Endodermal cell (in vitro differentiated cells): ENCODE measurements around the gene TAGLN3. TPM values are rescaled to one million over a fixed set of nuclear protein-coding genes. Genes with fewer than 3 reads are reported as not detected.

ENCODE experiments used
- DNase-seq: peaks from one replicate; pipeline ENCODE4 v3.0.0-alpha.2; 2017
- H3K27ac ChIP-seq: 2 replicates; pipeline ENCODE4 v1.5.1; 2013; ENCODE audit warnings: mild to moderate bottlenecking, low read depth, low read length, moderate library complexity
- H3K27me3 ChIP-seq: 2 replicates; pipeline ENCODE4 v1.6.1; 2013; ENCODE audit warnings: mild to moderate bottlenecking, low read length, moderate library complexity; ENCODE audit not compliant: insufficient read depth, control insufficient read depth, poor library complexity, severe bottlenecking
- H3K36me3 ChIP-seq: 2 replicates; pipeline ENCODE4 v1.7.0; 2013; ENCODE audit warnings: mild to moderate bottlenecking, low read length, moderate library complexity; ENCODE audit not compliant: control insufficient read depth, insufficient read depth
- H3K4me1 ChIP-seq: one replicate; pipeline ENCODE4 v1.7.0; 2013; ENCODE audit warnings: low read length; ENCODE audit not compliant: control insufficient read depth, insufficient read depth
- H3K4me3 ChIP-seq: 2 replicates; pipeline ENCODE4 v1.5.1; 2013; ENCODE audit warnings: mild to moderate bottlenecking, low read length, moderate library complexity
- H3K9ac ChIP-seq: 2 replicates; pipeline ENCODE4 v1.6.1; 2013; ENCODE audit warnings: mild to moderate bottlenecking, low read length, moderate library complexity; ENCODE audit not compliant: poor library complexity, severe bottlenecking; ENCODE audit errors: extremely low read depth
- H3K9me3 ChIP-seq: 2 replicates; pipeline ENCODE4 v1.6.1; 2013; ENCODE audit warnings: mild to moderate bottlenecking, low read length, moderate library complexity; ENCODE audit not compliant: control insufficient read depth
- H3K27ac Mint-ChIP-seq: 2 replicates; pipeline ENCODE4 v1.8.0; 2020; ENCODE audit warnings: mixed read lengths
- H3K27me3 Mint-ChIP-seq: 2 replicates; pipeline ENCODE4 v1.8.0; 2021; ENCODE audit warnings: mild to moderate bottlenecking, mixed read lengths; ENCODE audit not compliant: insufficient read depth
- H3K36me3 Mint-ChIP-seq: 2 replicates; pipeline ENCODE4 v1.8.0; 2020; ENCODE audit warnings: low read depth, mixed read lengths
- H3K4me1 Mint-ChIP-seq: 2 replicates; pipeline ENCODE4 v1.8.0; 2020; ENCODE audit warnings: mixed read lengths
- H3K4me3 Mint-ChIP-seq: 2 replicates; pipeline ENCODE4 v1.8.0; 2020; ENCODE audit warnings: mild to moderate bottlenecking, moderate library complexity, mixed read lengths
- H3K9me3 Mint-ChIP-seq: 2 replicates; pipeline ENCODE4 v1.8.0; 2020; ENCODE audit warnings: mild to moderate bottlenecking, mixed read lengths
- CTCF ChIP-seq: fragments of 200-600 bp; sonication (generic); conservative IDR thresholded peaks from 2 replicates; pipeline ENCODE4 v1.5.0; 2021; ENCODE audit warnings: antibody characterized with exemption, mild to moderate bottlenecking
- WGBS, 2 experiments: methylation state at CpG; one replicate each; pipeline versions ENCODE4 v1.1.5 to v1.1.7; 2013; ENCODE audit warnings: missing lambda C conversion rate in 2 of 2, mixed read lengths in 1 of 2; ENCODE audit not compliant: insufficient coverage in 1 of 2, insufficient read length in 1 of 2; 5-methylcytosine and 5-hydroxymethylcytosine counted together
- total RNA-seq, 2 donors: library from RNA; stranded (reverse); fragmentation: NEBNext Ultra II Directional in 1 of 2; extraction: Animal tissue kit (Norgen Biotek cat#: 25700) in 1 of 2; gene quantifications; 2 replicates in 1 of 2; 3 replicates in 1 of 2; pipeline ENCODE4 v1.2.1, GENCODE V29; 2021

The TAGLN3 gene
- total RNA-seq, 2 donors from 2014 or later: 1.4 to 3.7 TPM

GRCh38 chr3:112059497-112059896 is 60.8 kb downstream of the TAGLN3 start:
- Histone ChIP-seq H3K4me1 (no peaks in the 10 kb centered on the region), H3K27me3 (peaks cover 13% of the 10 kb centered on the region), H3K9me3 (no peaks in the 10 kb centered on the region), H3K9ac (no peak overlapping the region), H3K36me3 (no peaks in the 10 kb centered on the region), H3K27ac (no peak overlapping the region), H3K4me3 (no peak overlapping the region)
- WGBS, 2 experiments: 83 to 90% methylated on average over 1 of the region's 1 CpG
- no peak overlapping the region for H3K27ac Mint-ChIP-seq
- H3K9me3 Mint-ChIP-seq: peaks cover 18% of the 10 kb centered on the region
- no peaks in the 10 kb centered on the region for H3K4me1 Mint-ChIP-seq
- DNase-seq: no peak
- no peak for TF ChIP-seq CTCF
- H3K4me3 Mint-ChIP-seq: no peak overlapping the region
- peaks cover 9% of the 10 kb centered on the region for H3K27me3 Mint-ChIP-seq
- peaks cover 2% of the 10 kb centered on the region for H3K36me3 Mint-ChIP-seq

- Histone ChIP-seq H3K9ac (no peak overlapping the region), H3K36me3 (no peaks in the 10 kb centered on the region), H3K4me3 (no peak overlapping the region), H3K27me3 (peaks cover 13% of the 10 kb centered on the region), H3K27ac (no peak overlapping the region), H3K9me3 (no peaks in the 10 kb centered on the region), H3K4me1 (no peaks in the 10 kb centered on the region)
- Mint-ChIP-seq H3K4me1 (no peaks in the 10 kb centered on the region), H3K4me3 (no peak overlapping the region), H3K27ac (no peak overlapping the region), H3K9me3 (peaks cover 18% of the 10 kb centered on the region), H3K36me3 (peaks cover 2% of the 10 kb centered on the region), H3K27me3 (peaks cover 6% of the 10 kb centered on the region)
- WGBS, 2 experiments: 91 to 92% methylated on average over 2 to 3 of the region's 3 CpGs
- no peak for TF ChIP-seq CTCF
- no peak for DNase-seq
Measured at GRCh38 chr3:112061152-112061551, 62.4 kb downstream of the TAGLN3 start.

Other genes with a start within 250 kb of the TAGLN3 start
- 10 to 100 TPM; 59.5 to 67.4 TPM for gene PHLDB2, start 139.7 kb upstream of the TAGLN3 start, total RNA-seq
- gene ABHD10, start 19.9 kb upstream of the TAGLN3 start, total RNA-seq: 10 to 100 TPM; 27.9 to 38.1 TPM
- not detected for gene TMPRSS7, start 35.8 kb downstream of the TAGLN3 start, total RNA-seq
- gene C3orf52, start 87.5 kb downstream of the TAGLN3 start, total RNA-seq: 1 to 10 TPM; 5.2 to 6.7 TPM
- gene GCSAM, start 134.3 kb downstream of the TAGLN3 start, total RNA-seq: not detected